NT2/D1 (cell line): Measurements from ENCODE around the gene JAKMIP3.

Source experiments
- DNase-seq: peaks from one replicate; pipeline ENCODE4 v3.0.0-alpha.2; 2011; ENCODE audit warnings: low read depth, low spot score
- H3K27me3 ChIP-seq: 2 replicates; pipeline ENCODE4 v1.6.0; 2011; ENCODE audit warnings: mild to moderate bottlenecking; ENCODE audit not compliant: insufficient read length, insufficient read depth
- H3K36me3 ChIP-seq: 2 replicates; pipeline ENCODE4 v1.6.1; 2011; ENCODE audit warnings: mild to moderate bottlenecking, low read length, mixed read lengths; ENCODE audit not compliant: insufficient read depth, insufficient read length
- H3K4me1 ChIP-seq: 2 replicates; pipeline ENCODE4 v1.5.1; 2011; ENCODE audit not compliant: insufficient read depth, insufficient read length
- H3K4me3 ChIP-seq: 2 replicates; pipeline ENCODE4 v1.5.1; 2011; ENCODE audit warnings: low read depth; ENCODE audit not compliant: insufficient read length
- H3K9ac ChIP-seq: 2 replicates; pipeline ENCODE4 v1.6.0; 2011; ENCODE audit warnings: low read depth; ENCODE audit not compliant: insufficient read length
- H3K9me3 ChIP-seq: 2 replicates; pipeline ENCODE4 v1.5.1; 2011; ENCODE audit warnings: mild to moderate bottlenecking, low read length; ENCODE audit not compliant: insufficient read depth
- SUZ12 ChIP-seq: IDR thresholded peaks from 2 replicates; pipeline ENCODE4 v1.6.1; 2011; ENCODE audit not compliant: insufficient read length, insufficient read depth; ENCODE audit errors: extremely low read depth
- YY1 ChIP-seq: IDR thresholded peaks from 2 replicates; pipeline ENCODE4 v1.6.1; 2011; ENCODE audit not compliant: insufficient read length, insufficient read depth
- ZNF274 ChIP-seq: IDR thresholded peaks from 2 replicates; pipeline ENCODE4 v1.6.1; 2011; ENCODE audit warnings: mild to moderate bottlenecking, low read depth, low read length

The JAKMIP3 gene

GRCh38 chr10:132066812-132067211, 1.1 kb downstream of the JAKMIP3 start:
- no peak overlapping the region for H3K4me3 ChIP-seq
- no peak for TF ChIP-seq ZNF274
- TF ChIP-seq SUZ12, result no peak
- TF ChIP-seq YY1, result no peak
- DNase-seq, result no peak
- H3K27me3 ChIP-seq, result no peaks in the 10 kb centered on the region
- H3K9me3 ChIP-seq, result peaks cover 7% of the 10 kb centered on the region; the same call in 1 of the 2 replicates
- peaks cover 4% of the 10 kb centered on the region for H3K4me1 ChIP-seq
- H3K9ac ChIP-seq, result peak overlapping the region; percentile 21
- H3K36me3 ChIP-seq, result no peaks in the 10 kb centered on the region

DNA sequence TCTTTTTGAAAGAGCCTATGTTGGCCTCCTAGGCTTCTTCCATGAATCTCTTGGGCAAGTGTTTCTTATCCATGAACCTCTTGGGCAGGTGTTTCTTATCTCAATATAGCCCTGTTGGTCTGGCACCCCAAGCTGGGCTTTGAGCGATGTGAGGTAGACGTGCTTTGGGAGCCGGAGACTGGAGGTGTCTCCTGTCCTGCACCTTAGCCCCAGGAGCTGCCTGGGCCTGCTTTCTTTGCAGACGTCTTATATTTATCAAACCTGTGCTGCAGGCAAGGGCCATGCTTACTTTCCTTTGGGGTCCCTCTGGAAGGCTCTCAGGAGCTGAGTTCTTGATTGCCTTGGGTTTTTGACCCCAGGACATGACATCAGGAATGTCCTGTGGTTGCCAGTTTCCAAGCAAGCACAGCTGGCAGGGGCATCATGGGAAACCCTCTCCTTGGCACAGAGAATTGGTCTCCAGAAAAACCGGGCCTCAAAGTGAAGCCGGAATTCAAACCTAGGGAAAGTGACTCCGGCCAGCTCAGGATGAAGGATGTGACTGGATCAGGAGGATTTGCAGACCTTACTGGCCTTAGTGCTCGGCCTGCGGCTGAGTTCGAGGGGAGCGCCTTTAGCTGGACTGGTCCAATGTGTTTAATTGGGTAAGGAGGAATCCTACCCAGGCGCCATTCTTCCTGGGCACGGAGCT, 2.8 kb downstream of the JAKMIP3 start:
- Histone ChIP-seq H3K4me3 (no peak overlapping the region), H3K36me3 (no peaks in the 10 kb centered on the region), H3K9ac (no peak overlapping the region), H3K9me3 (peaks cover 7% of the 10 kb centered on the region; the same call in 1 of the 2 replicates), H3K4me1 (peaks cover 4% of the 10 kb centered on the region), H3K27me3 (no peaks in the 10 kb centered on the region)
- no peak for DNase-seq
- no peak for TF ChIP-seq ZNF274
- TF ChIP-seq YY1, result no peak
- TF ChIP-seq SUZ12, result no peak

GRCh38 chr10:132069122-132069848, 3.5 kb downstream of the JAKMIP3 start:
- TF ChIP-seq SUZ12 (no peak), YY1 (no peak)
- no peaks in the 10 kb centered on the region for H3K27me3 ChIP-seq
- H3K4me1 ChIP-seq, result peaks cover 4% of the 10 kb centered on the region

DNA sequence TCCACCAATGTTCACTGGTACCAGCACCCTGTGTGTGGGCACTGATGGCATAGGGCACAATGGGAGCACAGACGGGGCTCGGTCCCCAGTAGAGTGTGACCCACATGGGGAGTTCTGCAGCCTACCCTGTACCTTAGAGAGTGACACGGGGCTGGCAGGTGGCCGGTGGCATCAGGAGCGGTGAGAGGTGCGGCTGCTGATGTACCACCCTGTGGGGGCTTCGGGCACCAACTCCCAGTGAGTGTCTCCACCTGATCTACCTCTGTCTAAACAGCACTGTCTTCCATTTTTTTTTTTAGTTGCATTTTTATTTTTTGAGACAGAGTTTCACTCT, 4.1 kb downstream of the JAKMIP3 start:
- Histone ChIP-seq H3K4me3 (no peak overlapping the region), H3K9me3 (no peaks in the 10 kb centered on the region), H3K4me1 (peaks cover 4% of the 10 kb centered on the region), H3K9ac (no peak overlapping the region), H3K36me3 (no peaks in the 10 kb centered on the region), H3K27me3 (no peaks in the 10 kb centered on the region)
- no peak for TF ChIP-seq ZNF274
- no peak for TF ChIP-seq YY1
- no peak for TF ChIP-seq SUZ12
- no peak for DNase-seq

More at GRCh38 chr10:132069122-132069848, 3.5 kb downstream of the JAKMIP3 start:
- Histone ChIP-seq H3K9ac (no peak overlapping the region), H3K36me3 (no peaks in the 10 kb centered on the region), H3K9me3 (0 out of 2 replicates have a peak, but pooled peaks cover 1% of the 10 kb centered on the region), H3K4me3 (no peak overlapping the region)
- no peak for DNase-seq

DNA sequence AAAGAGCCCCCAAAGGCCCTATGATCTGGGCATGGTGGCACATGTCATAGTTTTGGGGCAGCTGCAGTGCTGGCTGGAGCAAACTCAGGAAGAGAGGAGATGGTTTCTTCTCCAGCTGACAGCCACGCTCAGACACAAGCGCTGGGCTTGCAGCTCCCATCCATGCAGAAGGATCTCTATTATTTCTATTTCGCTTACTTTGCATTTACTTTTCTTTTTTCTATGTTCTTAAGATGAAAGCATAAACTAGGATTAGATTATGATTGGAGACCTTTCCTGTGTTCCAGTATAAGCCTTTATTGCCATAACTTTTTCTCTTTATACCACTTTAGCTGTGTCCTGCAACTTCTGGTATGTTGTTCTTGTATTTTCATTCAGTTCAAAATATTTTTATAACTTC, 5.0 kb downstream of the JAKMIP3 start:
- no peak for DNase-seq
- no peaks in the 10 kb centered on the region for H3K9me3 ChIP-seq
- peaks cover 2% of the 10 kb centered on the region for H3K4me1 ChIP-seq
- no peak for TF ChIP-seq YY1
- no peak for TF ChIP-seq ZNF274
- TF ChIP-seq SUZ12, result no peak
- H3K9ac ChIP-seq, result no peak overlapping the region
- H3K36me3 ChIP-seq, result no peaks in the 10 kb centered on the region
- H3K27me3 ChIP-seq, result no peaks in the 10 kb centered on the region
- no peak overlapping the region for H3K4me3 ChIP-seq

DNA sequence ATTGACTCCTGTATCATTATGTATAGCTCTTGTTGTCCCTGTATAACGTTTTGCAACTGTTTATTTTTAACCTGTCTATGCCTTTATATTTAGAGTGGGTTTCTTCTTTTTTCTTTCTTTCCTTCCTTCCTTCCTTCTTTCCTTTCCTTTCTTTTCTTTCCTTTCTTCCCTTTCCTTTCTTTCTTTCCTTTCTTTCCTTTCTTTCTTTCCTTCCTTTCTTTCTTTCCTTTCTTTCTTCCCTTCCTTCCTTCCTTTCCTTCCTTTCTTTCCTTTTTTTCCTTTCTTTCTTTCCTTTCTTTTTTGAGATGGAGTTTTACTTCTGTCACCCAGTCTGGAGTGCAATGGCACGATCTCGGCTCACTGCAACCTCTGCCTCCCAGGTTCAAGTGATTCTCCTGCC, 5.9 kb downstream of the JAKMIP3 start:
- Histone ChIP-seq H3K9me3 (no peaks in the 10 kb centered on the region), H3K36me3 (no peaks in the 10 kb centered on the region), H3K4me1 (peaks cover 2% of the 10 kb centered on the region), H3K9ac (no peak overlapping the region), H3K27me3 (no peaks in the 10 kb centered on the region), H3K4me3 (no peak overlapping the region)
- TF ChIP-seq SUZ12 (no peak), ZNF274 (no peak), YY1 (no peak)
- DNase-seq, result no peak

GRCh38 chr10:132075909-132076577, 10.3 kb downstream of the JAKMIP3 start:
- Histone ChIP-seq H3K9ac (no peak overlapping the region), H3K36me3 (no peaks in the 10 kb centered on the region), H3K4me3 (no peak overlapping the region), H3K27me3 (no peaks in the 10 kb centered on the region), H3K9me3 (no peaks in the 10 kb centered on the region), H3K4me1 (peaks cover 3% of the 10 kb centered on the region)
- TF ChIP-seq SUZ12 (no peak), ZNF274 (no peak), YY1 (no peak)
- DNase-seq, result no peak
